Stimulated activated naive CD8-positive, alpha-beta T cell treated with anti-CD3 and anti-CD28 coated beads, Interleukin-15, Interleukin-2, amounts not matched to agents 100 ng/mL and 50 ng/mL, for 24 hours (primary cell): ENCODE results near the gene CLIP1.
"Not testable (repeated sequence)": the region's sequence is repeated elsewhere in the genome, so short reads cannot be mapped to it uniquely, and the experiment has no call there.

Source experiments
- H3K27ac Mint-ChIP-seq: one replicate; pipeline ENCODE4 v1.8.0; 2021; ENCODE audit warnings: mild to moderate bottlenecking, mixed read lengths
- H3K27me3 Mint-ChIP-seq: one replicate; pipeline ENCODE4 v1.8.0; 2021; ENCODE audit warnings: mixed read lengths
- H3K36me3 Mint-ChIP-seq: one replicate; pipeline ENCODE4 v1.8.0; 2021; ENCODE audit warnings: low read depth, mixed read lengths
- H3K4me1 Mint-ChIP-seq: one replicate; pipeline ENCODE4 v1.8.0; 2021; ENCODE audit warnings: low read depth, mixed read lengths
- H3K4me3 Mint-ChIP-seq: one replicate; pipeline ENCODE4 v1.8.0; 2021; ENCODE audit warnings: mild to moderate bottlenecking, mixed read lengths
- H3K9me3 Mint-ChIP-seq: one replicate; pipeline ENCODE4 v1.8.0; 2021; ENCODE audit warnings: mixed read lengths

The CLIP1 gene

DNA sequence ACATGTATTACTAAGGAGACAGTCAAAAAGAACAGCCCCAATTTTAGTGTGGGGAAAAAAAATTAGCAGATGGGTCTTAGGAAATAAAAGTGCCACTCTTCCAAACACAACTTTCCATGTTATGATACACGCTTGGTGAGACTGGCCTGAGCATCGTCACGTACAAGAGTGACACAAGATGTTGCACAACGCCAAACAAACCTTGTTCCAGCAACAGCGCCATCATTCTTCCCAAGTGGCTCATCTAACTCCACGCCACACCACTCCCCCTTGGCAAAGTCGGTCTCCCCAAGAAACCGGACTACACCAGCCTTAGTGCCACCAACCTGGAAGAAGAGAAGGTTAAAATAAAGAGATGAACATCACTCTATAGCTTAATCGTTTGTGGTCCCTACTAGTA is 58.7 kb downstream of the CLIP1 start:
- no peaks in the 10 kb centered on the region for H3K9me3 Mint-ChIP-seq
- H3K27ac Mint-ChIP-seq: no peak overlapping the region
- H3K27me3 Mint-ChIP-seq: no peaks in the 10 kb centered on the region
- peaks cover 16% of the 10 kb centered on the region for H3K4me1 Mint-ChIP-seq
- H3K4me3 Mint-ChIP-seq: no peak overlapping the region
- peaks cover 47% of the 10 kb centered on the region for H3K36me3 Mint-ChIP-seq

- Mint-ChIP-seq H3K4me3 (no peak overlapping the region), H3K36me3 (peaks cover 39% of the 10 kb centered on the region)
Observed at GRCh38 chr12:122362755-122363154, 59.7 kb downstream of the CLIP1 start.

GRCh38 chr12:122358403-122358802 is 64.1 kb downstream of the CLIP1 start:
- not testable (repeated sequence) for H3K9me3 Mint-ChIP-seq, H3K27me3 Mint-ChIP-seq, H3K27ac Mint-ChIP-seq, H3K4me3 Mint-ChIP-seq, H3K4me1 Mint-ChIP-seq
- peaks cover 47% of the 10 kb centered on the region for H3K36me3 Mint-ChIP-seq

More at GRCh38 chr12:122362755-122363154, 59.7 kb downstream of the CLIP1 start:
- no peaks in the 10 kb centered on the region for H3K9me3 Mint-ChIP-seq
- H3K27me3 Mint-ChIP-seq: no peaks in the 10 kb centered on the region
- H3K27ac Mint-ChIP-seq: no peak overlapping the region
- peaks cover 11% of the 10 kb centered on the region for H3K4me1 Mint-ChIP-seq

DNA sequence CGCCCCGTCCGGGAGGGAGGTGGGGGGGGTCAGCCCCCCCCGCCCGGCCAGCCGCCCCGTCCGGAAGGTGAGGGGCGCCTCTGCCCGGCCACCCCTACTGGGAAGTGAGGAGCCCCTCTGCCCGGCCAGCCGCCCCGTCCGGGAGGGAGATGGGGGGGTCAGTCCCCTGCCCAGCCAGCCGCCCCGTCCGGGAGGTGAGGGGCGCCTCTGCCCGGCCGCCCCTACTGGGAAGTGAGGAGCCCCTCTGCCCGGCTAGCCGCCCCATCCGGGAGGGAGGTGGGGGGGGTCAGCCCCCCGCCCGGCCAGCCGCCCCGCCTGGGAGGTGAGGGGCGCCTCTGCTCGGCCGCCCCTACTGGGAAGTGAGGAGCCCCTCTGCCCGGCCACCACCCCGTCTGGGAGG is 64.9 kb downstream of the CLIP1 start:
- H3K27ac Mint-ChIP-seq, H3K27me3 Mint-ChIP-seq, H3K4me3 Mint-ChIP-seq, H3K9me3 Mint-ChIP-seq: not testable (repeated sequence)
- Mint-ChIP-seq H3K4me1 (peaks cover 11% of the 10 kb centered on the region), H3K36me3 (peaks cover 48% of the 10 kb centered on the region)

DNA sequence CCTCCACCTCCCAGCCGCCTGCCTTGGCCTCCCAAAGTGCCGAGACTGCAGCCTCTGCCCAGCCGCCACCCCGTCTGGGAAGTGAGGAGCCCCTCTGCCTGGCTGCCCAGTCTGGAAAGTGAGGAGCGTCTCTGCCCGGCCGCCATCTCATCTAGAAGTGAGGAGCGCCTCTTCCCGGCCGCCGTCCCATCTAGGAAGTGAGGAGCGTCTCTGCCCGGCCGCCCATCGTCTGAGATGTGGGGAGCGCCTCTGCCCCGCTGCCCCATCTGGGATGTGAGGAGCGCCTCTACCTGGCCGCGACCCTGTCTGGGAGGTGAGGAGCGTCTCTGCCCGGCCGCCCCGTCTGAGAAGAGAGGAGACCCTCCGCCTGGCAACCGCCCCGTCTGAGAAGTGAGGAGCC is 65.5 kb downstream of the CLIP1 start:
- H3K4me3 Mint-ChIP-seq, H3K27ac Mint-ChIP-seq, H3K27me3 Mint-ChIP-seq, H3K9me3 Mint-ChIP-seq: not testable (repeated sequence)
- Mint-ChIP-seq H3K36me3 (peaks cover 53% of the 10 kb centered on the region), H3K4me1 (peaks cover 16% of the 10 kb centered on the region)

- peaks cover 53% of the 10 kb centered on the region for H3K36me3 Mint-ChIP-seq
Observed at GRCh38 chr12:122356192-122356635, 66.3 kb downstream of the CLIP1 start.

GRCh38 chr12:122355706-122356105 is 66.8 kb downstream of the CLIP1 start:
- H3K27ac Mint-ChIP-seq: no peak overlapping the region

More at GRCh38 chr12:122356192-122356635, 66.3 kb downstream of the CLIP1 start:
- Mint-ChIP-seq H3K27ac (no peak overlapping the region), H3K4me3 (no peak overlapping the region), H3K4me1 (peaks cover 16% of the 10 kb centered on the region), H3K27me3 (no peaks in the 10 kb centered on the region), H3K9me3 (no peaks in the 10 kb centered on the region)

DNA sequence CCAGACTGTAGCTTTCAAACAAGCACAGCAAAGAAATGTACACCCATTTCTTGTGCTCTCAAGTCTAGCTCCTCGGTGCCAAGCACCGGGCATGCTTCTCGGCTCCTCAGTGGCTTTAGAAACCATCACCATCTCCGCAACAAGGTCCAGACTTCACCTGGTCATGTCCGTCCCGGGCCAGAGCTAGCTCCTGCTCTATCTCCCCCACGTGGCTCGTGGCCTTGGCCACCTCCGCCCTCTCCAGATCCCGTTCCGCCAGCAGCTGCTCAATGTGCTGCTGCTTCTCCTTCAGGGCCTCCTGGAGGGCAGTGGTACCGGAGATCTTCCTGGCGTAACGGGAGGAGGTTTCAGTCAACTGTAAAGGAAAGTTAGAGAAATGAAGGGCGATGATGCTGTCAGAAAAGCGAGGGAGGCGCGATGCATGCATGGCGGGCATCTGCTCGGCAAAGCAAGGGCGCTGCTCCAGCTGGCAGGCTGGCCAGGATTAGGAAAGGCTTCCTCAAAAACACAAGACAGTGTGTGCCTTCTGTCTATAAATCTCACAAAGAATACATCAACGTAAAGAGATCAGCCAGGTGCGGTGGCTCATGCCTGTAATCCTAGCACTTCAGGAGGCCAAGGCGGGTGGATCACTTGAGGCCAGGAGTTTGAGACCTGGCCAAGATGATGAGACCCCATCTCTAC is 67.4 kb downstream of the CLIP1 start:
- H3K27ac Mint-ChIP-seq: no peak overlapping the region
- peaks cover 56% of the 10 kb centered on the region for H3K36me3 Mint-ChIP-seq
- H3K27me3 Mint-ChIP-seq: no peaks in the 10 kb centered on the region
- no peak overlapping the region for H3K4me3 Mint-ChIP-seq
- no peaks in the 10 kb centered on the region for H3K9me3 Mint-ChIP-seq
- peaks cover 16% of the 10 kb centered on the region for H3K4me1 Mint-ChIP-seq

More at GRCh38 chr12:122355706-122356105, 66.8 kb downstream of the CLIP1 start:
- Mint-ChIP-seq H3K4me1 (peaks cover 16% of the 10 kb centered on the region), H3K4me3 (no peak overlapping the region), H3K27me3 (no peaks in the 10 kb centered on the region), H3K36me3 (peaks cover 53% of the 10 kb centered on the region), H3K9me3 (no peaks in the 10 kb centered on the region)

- no peak overlapping the region for H3K4me3 Mint-ChIP-seq
- H3K27ac Mint-ChIP-seq: peak overlapping the region; percentile 23
- peaks cover 47% of the 10 kb centered on the region for H3K36me3 Mint-ChIP-seq
- no peaks in the 10 kb centered on the region for H3K9me3 Mint-ChIP-seq
- H3K4me1 Mint-ChIP-seq: peaks cover 16% of the 10 kb centered on the region
- no peaks in the 10 kb centered on the region for H3K27me3 Mint-ChIP-seq
Observed at GRCh38 chr12:122352394-122352793, 70.1 kb downstream of the CLIP1 start.

GRCh38 chr12:122350141-122350848 is 72.2 kb downstream of the CLIP1 start:
- peaks cover 10% of the 10 kb centered on the region for H3K4me1 Mint-ChIP-seq
- H3K9me3 Mint-ChIP-seq: no peaks in the 10 kb centered on the region
- H3K4me3 Mint-ChIP-seq: no peak overlapping the region
- H3K27me3 Mint-ChIP-seq: no peaks in the 10 kb centered on the region
- no peak overlapping the region for H3K27ac Mint-ChIP-seq
- peaks cover 40% of the 10 kb centered on the region for H3K36me3 Mint-ChIP-seq

DNA sequence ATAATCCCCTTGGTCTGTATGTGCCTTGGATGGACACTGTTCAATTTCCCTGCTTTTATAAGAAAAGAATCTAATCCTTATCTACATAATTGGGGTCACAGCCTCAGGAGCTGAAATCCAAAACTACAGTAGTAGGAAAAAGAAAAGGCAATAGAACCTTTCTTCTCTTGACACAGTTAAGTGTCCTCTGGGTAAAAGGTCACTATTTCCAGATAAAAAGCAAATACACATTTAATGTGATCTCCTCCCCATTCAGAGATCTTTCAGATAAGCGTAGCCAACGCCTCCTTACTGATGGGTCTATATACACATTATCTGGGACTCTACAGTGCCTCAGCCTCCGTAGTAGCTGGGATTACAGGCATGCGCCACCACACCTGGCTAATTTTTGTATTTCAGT is 73.4 kb downstream of the CLIP1 start:
- Mint-ChIP-seq H3K27ac (no peak overlapping the region), H3K4me3 (no peak overlapping the region), H3K36me3 (peaks cover 35% of the 10 kb centered on the region), H3K4me1 (peaks cover 10% of the 10 kb centered on the region), H3K9me3 (no peaks in the 10 kb centered on the region), H3K27me3 (no peaks in the 10 kb centered on the region)

GRCh38 chr12:122348505-122348904 is 74.0 kb downstream of the CLIP1 start:
- Mint-ChIP-seq H3K9me3 (no peaks in the 10 kb centered on the region), H3K36me3 (peaks cover 31% of the 10 kb centered on the region), H3K27ac (no peak overlapping the region), H3K4me1 (peaks cover 10% of the 10 kb centered on the region), H3K27me3 (no peaks in the 10 kb centered on the region), H3K4me3 (no peak overlapping the region)

DNA sequence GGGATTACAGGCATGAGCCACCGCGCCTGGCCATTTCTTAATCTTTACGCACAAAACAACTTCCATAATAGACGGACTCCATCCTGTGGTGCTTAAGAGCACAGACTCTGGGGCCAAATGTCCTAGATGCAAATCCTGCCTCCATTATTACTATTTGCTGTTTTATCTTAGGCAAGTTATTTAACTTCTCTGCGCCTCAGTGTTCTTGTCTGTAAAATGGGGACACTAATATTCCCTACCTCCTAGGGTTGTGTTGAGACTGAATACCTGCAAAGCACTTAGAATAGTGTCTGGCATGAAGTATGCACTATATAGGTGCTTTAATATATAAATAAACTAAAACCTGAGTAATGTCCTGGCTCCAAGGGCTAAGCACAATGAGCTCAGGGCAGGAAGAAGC is 76.4 kb downstream of the CLIP1 start:
- no peak overlapping the region for H3K27ac Mint-ChIP-seq
- H3K9me3 Mint-ChIP-seq: no peaks in the 10 kb centered on the region
- no peak overlapping the region for H3K4me3 Mint-ChIP-seq
- no peaks in the 10 kb centered on the region for H3K4me1 Mint-ChIP-seq
- no peaks in the 10 kb centered on the region for H3K27me3 Mint-ChIP-seq
- peaks cover 19% of the 10 kb centered on the region for H3K36me3 Mint-ChIP-seq

GRCh38 chr12:122345042-122345441 is 77.4 kb downstream of the CLIP1 start:
- Mint-ChIP-seq H3K27ac (no peak overlapping the region), H3K4me1 (no peaks in the 10 kb centered on the region), H3K9me3 (no peaks in the 10 kb centered on the region), H3K27me3 (no peaks in the 10 kb centered on the region), H3K36me3 (peaks cover 18% of the 10 kb centered on the region), H3K4me3 (no peak overlapping the region)

- peaks cover 10% of the 10 kb centered on the region for H3K4me1 Mint-ChIP-seq
- peaks cover 40% of the 10 kb centered on the region for H3K36me3 Mint-ChIP-seq
- H3K9me3 Mint-ChIP-seq: no peaks in the 10 kb centered on the region
- no peaks in the 10 kb centered on the region for H3K27me3 Mint-ChIP-seq
- H3K27ac Mint-ChIP-seq: peak overlapping the region; percentile 57
- H3K4me3 Mint-ChIP-seq: no peak overlapping the region
Observed at GRCh38 chr12:122336015-122336946, 86.2 kb downstream of the CLIP1 start.
